Measurements from ENCODE around the gene APEH. TPM values are rescaled to one million over a fixed set of nuclear protein-coding genes. Genes with fewer than 3 reads are reported as not detected.
A peak's percentile ranks its signal among the peaks of the same experiment; 100 is the strongest.

APEH gene
- total and polyA plus RNA-seq, 2 of the 13 experiments (the other 11 are each of a cell fraction or from before 2014, with no cell fraction given) = 116 to 130 TPM

- TF ChIP-seq MAZ (IDR thresholded peaks at IDR 0.05; ENCODE audit: borderline replicate concordance, low read depth, low read length) (no peak), MAZ (CRISPR knock-in tag; IDR thresholded peaks at IDR 0.05; ENCODE audit: low read depth) (no peak), ETV5 (CRISPR knock-in tag; IDR thresholded peaks at IDR 0.05; ENCODE audit: borderline replicate concordance) (peak; percentile 86), U2AF1 (optimal IDR thresholded peaks at IDR 0.05; ENCODE audit: low read depth, low read length) (no peak), ZNF75D (CRISPR knock-in tag; IDR thresholded peaks at IDR 0.05; ENCODE audit: borderline replicate concordance) (no peak), SALL1 (CRISPR knock-in tag; IDR thresholded peaks at IDR 0.05) (peak; percentile 53; the same call in 1 of the 2 replicates), ZNF10 (CRISPR knock-in tag; IDR thresholded peaks at IDR 0.05; ENCODE audit: borderline replicate concordance, low read depth) (no peak), GLMP (CRISPR knock-in tag; IDR thresholded peaks at IDR 0.05; ENCODE audit: borderline replicate concordance) (no peak), ZSCAN9 (CRISPR knock-in tag; IDR thresholded peaks at IDR 0.05; ENCODE audit: borderline replicate concordance) (no peak), STAT6 (CRISPR knock-in tag; IDR thresholded peaks at IDR 0.05; ENCODE audit: borderline replicate concordance) (no peak), ZNF160 (CRISPR knock-in tag; IDR thresholded peaks at IDR 0.05) (no peak), ZNF282 (IDR thresholded peaks at IDR 0.05; ENCODE audit: partially characterized antibody) (no peak), SRSF9 (IDR thresholded peaks at IDR 0.05; ENCODE audit: borderline replicate concordance, insufficient read depth, low read depth, low read length, poor library complexity, severe bottlenecking) (no peak), HMG20A (CRISPR knock-in tag; IDR thresholded peaks at IDR 0.05; ENCODE audit: borderline replicate concordance) (no peak), HOXA3 (CRISPR knock-in tag; IDR thresholded peaks at IDR 0.05) (peak; percentile 46; the same call in 1 of the 2 replicates), ZNF138 (CRISPR knock-in tag; IDR thresholded peaks at IDR 0.05; ENCODE audit: low read depth) (no peak), NFE2 (CRISPR knock-in tag; IDR thresholded peaks at IDR 0.05) (no peak), ZNF773 (CRISPR knock-in tag; IDR thresholded peaks at IDR 0.05; ENCODE audit: borderline replicate concordance) (no peak), ZNF33B (CRISPR knock-in tag; IDR thresholded peaks at IDR 0.05) (no peak), KDM4B (CRISPR knock-in tag; IDR thresholded peaks at IDR 0.05) (no peak), ZNF510 (CRISPR knock-in tag; IDR thresholded peaks at IDR 0.05; ENCODE audit: low read depth) (no peak), PCBP1 (IDR thresholded peaks at IDR 0.05; ENCODE audit: borderline replicate concordance, low read depth, low read length) (no peak), ZBTB1 (CRISPR knock-in tag; IDR thresholded peaks at IDR 0.05; ENCODE audit: borderline replicate concordance) (no peak), PRDM15 (CRISPR knock-in tag; IDR thresholded peaks at IDR 0.05) (no peak)
Observed at GRCh38 chr3:49665822-49666519, 8.2 kb upstream of the APEH start (continued).
